ENCODE data around the gene OR6B1. TPM values are rescaled to one million over a fixed set of nuclear protein-coding genes. Genes with fewer than 3 reads are reported as not detected.

OR6B1 gene
- total and polyA plus RNA-seq, 4 donors, result not detected

DNA sequence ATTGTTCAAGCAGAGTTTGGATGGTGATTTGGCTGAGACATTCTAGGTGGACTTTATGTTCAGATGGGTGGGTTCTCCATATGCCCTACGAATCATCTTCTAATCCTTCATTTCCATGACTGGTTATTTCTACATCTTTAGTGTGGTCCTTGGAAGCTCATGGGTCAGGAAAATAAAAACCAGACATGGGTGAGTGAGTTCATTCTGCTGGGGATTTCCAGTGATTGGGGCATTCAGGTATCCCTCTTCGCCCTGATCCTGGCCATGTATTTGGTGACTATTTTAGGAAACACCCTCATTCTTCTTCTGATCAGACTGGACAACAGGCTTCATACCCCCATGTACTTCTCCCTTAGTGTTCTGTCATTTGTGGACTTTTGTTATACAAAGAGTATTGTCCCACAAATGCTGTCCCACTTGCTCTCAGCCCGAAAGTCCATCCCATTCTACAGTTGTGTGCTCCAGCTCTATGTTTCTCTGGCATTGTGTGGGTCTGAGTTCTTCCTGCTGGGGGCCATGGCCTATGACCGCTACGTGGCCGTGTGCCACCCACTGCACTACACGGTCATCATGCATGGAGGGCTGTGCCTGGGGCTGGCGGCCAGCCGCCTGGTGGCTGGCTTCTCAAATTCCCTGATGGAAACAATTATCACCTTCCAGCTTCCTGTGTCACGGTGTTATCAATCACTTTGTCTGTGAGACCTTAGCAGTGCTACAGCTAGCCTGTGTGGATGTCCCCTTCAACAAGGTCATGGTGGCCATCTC lies 19.2 kb upstream of the OR6B1 start:
- no peak for DNase-seq
- WGBS, 2 donors, result 91 to 93% methylated on average over 10 of the region's 10 CpGs
- Histone ChIP-seq H3K27me3 (ENCODE audit: control insufficient read depth in 3 of 3, insufficient read depth in 3 of 3, low read length in 2 of 3) (no peaks in the 10 kb centered on the region), H3K4me1 (ENCODE audit: control insufficient read depth in 5 of 5, insufficient read depth in 5 of 5, low read length in 5 of 5) (no peaks in the 10 kb centered on the region), H3K4me3 (no peak overlapping the region), H3K9ac (ENCODE audit: insufficient read depth in 1 of 2, low read length in 2 of 2) (no peak overlapping the region), H3K9me3 (ENCODE audit: control insufficient read depth in 4 of 4, insufficient read depth in 3 of 4, low read length in 3 of 4) (peaks cover 0 to 5% (median 0%) of the 10 kb centered on the region in 4 donors), H3K27ac (ENCODE audit: low read depth in 1 of 2, low read length in 1 of 2) (no peak overlapping the region), H3K36me3 (ENCODE audit: control insufficient read depth in 4 of 4, insufficient read depth in 4 of 4, low read length in 4 of 4) (no peaks in the 10 kb centered on the region)
- no peak for TF ChIP-seq CTCF (IDR thresholded peaks at IDR 0.05; ENCODE audit: control extremely low read depth, extremely low read depth)
- no peak for ATAC-seq (ENCODE audit: insufficient read depth, low FRiP score)

DNA sequence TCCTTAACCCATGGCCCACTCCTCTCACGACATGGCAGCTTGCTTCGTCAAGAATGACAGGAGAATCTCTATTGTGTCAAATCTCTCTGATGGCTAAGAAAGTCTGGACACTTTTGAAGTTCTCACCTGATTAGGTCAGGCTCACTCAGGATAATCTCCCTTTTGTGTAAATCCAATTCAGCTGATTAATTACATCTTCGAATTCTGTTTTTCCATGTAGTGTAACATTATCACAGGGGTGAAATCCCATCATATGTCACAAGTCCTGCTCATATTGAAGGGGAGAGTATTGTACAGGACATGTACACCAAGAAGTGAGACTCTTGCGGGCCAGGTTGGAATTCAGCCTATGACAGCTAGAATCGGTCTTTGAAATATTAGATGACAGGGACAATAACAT lies 16.2 kb upstream of the OR6B1 start:
- no peak overlapping the region for H3K4me3 ChIP-seq
- H3K36me3 ChIP-seq (ENCODE audit: control insufficient read depth in 4 of 4, insufficient read depth in 4 of 4, low read length in 4 of 4), result no peaks in the 10 kb centered on the region
- H3K9ac ChIP-seq (ENCODE audit: insufficient read depth in 1 of 2, low read length in 2 of 2), result no peak overlapping the region
- ATAC-seq (ENCODE audit: insufficient read depth, low FRiP score) (no peak), DNase-seq (no peak)
- no peak for TF ChIP-seq CTCF (IDR thresholded peaks at IDR 0.05; ENCODE audit: control extremely low read depth, extremely low read depth)
- no peaks in the 10 kb centered on the region for H3K27me3 ChIP-seq (ENCODE audit: control insufficient read depth in 3 of 3, insufficient read depth in 3 of 3, low read length in 2 of 3)
- H3K9me3 ChIP-seq (ENCODE audit: control insufficient read depth in 4 of 4, insufficient read depth in 3 of 4, low read length in 3 of 4), result peaks cover 0 to 5% (median 0%) of the 10 kb centered on the region in 4 donors
- no peaks in the 10 kb centered on the region for H3K4me1 ChIP-seq (ENCODE audit: control insufficient read depth in 5 of 5, insufficient read depth in 5 of 5, low read length in 5 of 5)
- no peak overlapping the region for H3K27ac ChIP-seq (ENCODE audit: low read depth in 1 of 2, low read length in 1 of 2)
- WGBS, 2 donors, result 92 to 94% methylated on average over 5 of the region's 5 CpGs

GRCh38 chr7:143987513-143987912 lies 12.6 kb upstream of the OR6B1 start:
- no peak for TF ChIP-seq CTCF (IDR thresholded peaks at IDR 0.05; ENCODE audit: control extremely low read depth, extremely low read depth)
- no peaks in the 10 kb centered on the region for H3K27me3 ChIP-seq (ENCODE audit: control insufficient read depth in 3 of 3, insufficient read depth in 3 of 3, low read length in 2 of 3)
- no peak for ATAC-seq (ENCODE audit: insufficient read depth, low FRiP score)
- no peak overlapping the region for H3K27ac ChIP-seq (ENCODE audit: low read depth in 1 of 2, low read length in 1 of 2)
- no peak overlapping the region for H3K9ac ChIP-seq (ENCODE audit: insufficient read depth in 1 of 2, low read length in 2 of 2)
- no peak overlapping the region for H3K4me3 ChIP-seq
- DNase-seq, result no peak
- H3K9me3 ChIP-seq (ENCODE audit: control insufficient read depth in 4 of 4, insufficient read depth in 3 of 4, low read length in 3 of 4), result peaks cover 0 to 5% (median 0%) of the 10 kb centered on the region in 4 donors
- H3K36me3 ChIP-seq (ENCODE audit: control insufficient read depth in 4 of 4, insufficient read depth in 4 of 4, low read length in 4 of 4), result no peaks in the 10 kb centered on the region
- H3K4me1 ChIP-seq (ENCODE audit: control insufficient read depth in 5 of 5, insufficient read depth in 5 of 5, low read length in 5 of 5), result no peaks in the 10 kb centered on the region
